Cardiac muscle cell (in vitro differentiated cells and primary cell): ENCODE measurements around the gene KCNH6. TPM values are rescaled to one million over a fixed set of nuclear protein-coding genes. Genes with fewer than 3 reads are reported as not detected.
A peak's percentile ranks its signal among the peaks of the same experiment; 100 is the strongest.

Experiments used
- DNase-seq, 2 donors: peaks; one replicate each; pipeline versions ENCODE4 v3.0.0 to v3.0.0-alpha.2; 2010 to 2017; ENCODE audit warnings: low read depth in 1 of 2, low spot score in 1 of 2
- H3K27ac ChIP-seq: fragments of 200-600 bp; sonication (generic); 2 replicates; pipeline ENCODE4 v1.5.1; 2016
- H3K27me3 ChIP-seq: fragments of 200-600 bp; sonication (generic); 2 replicates; pipeline ENCODE4 v1.6.0; 2016; ENCODE audit warnings: control low read depth
- H3K36me3 ChIP-seq: fragments of 200-600 bp; sonication (generic); 2 replicates; pipeline ENCODE4 v1.5.1; 2016; ENCODE audit warnings: control low read depth
- H3K4me1 ChIP-seq: fragments of 200-600 bp; sonication (generic); 2 replicates; pipeline ENCODE4 v1.8.1; 2017; ENCODE audit warnings: low read depth, mild to moderate bottlenecking, mixed run types
- H3K4me3 ChIP-seq: fragments of 200-600 bp; sonication (generic); 2 replicates; pipeline ENCODE4 v1.5.1; 2016; ENCODE audit warnings: mild to moderate bottlenecking
- H3K9me3 ChIP-seq: fragments of 200-600 bp; sonication (generic); 2 replicates; pipeline ENCODE4 v1.5.1; 2017; ENCODE audit warnings: low read depth, mild to moderate bottlenecking, control low read depth
- polyA plus RNA-seq: library from polyadenylated mRNA; unstranded; fragments of >200 nt; fragmentation: Nextera tagmentation; extraction: Ambion mirVana; gene quantifications from 2 replicates; pipeline ENCODE4 v1.2.1, GENCODE V29; 2016
- total RNA-seq: library from RNA; depleted of rRNA; stranded (reverse); fragments of >200 nt; gene quantifications from 2 replicates; pipeline ENCODE4 v1.2.3, GENCODE V29; 2016
- TF ChIP-seq, protein P1 (sequence below): IDR thresholded peaks from 2 replicates; pipeline ENCODE4 v1.5.1; 2012; ENCODE audit warnings: low read depth, mild to moderate bottlenecking, low read length

Gene KCNH6
- total and polyA plus RNA-seq, 2 experiments from 2014 or later: 0.06 to 0.44 TPM

DNA sequence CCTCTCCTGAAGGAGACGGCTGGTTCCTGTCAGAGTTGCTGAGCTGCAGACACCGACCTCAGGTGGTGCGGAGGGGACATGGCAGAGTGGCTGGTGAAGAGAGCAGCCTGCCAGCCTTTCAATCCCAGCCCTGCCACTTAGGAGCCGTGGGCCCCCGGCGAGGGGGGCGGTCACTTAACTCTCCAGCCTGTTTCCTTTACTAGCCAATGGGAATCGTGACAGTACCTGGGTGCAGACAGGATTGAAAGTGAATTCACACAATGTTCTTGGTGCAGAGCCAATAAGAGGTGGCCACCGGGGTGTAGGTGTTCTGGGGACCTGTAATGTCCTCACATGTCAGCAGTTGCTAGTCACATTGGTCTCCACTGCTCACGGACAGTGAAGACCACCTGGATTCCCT is 32.8 kb upstream of the KCNH6 start:
- Histone ChIP-seq H3K4me1 (peaks cover 6% of the 10 kb centered on the region), H3K4me3 (no peak overlapping the region), H3K36me3 (no peaks in the 10 kb centered on the region), H3K27me3 (no peaks in the 10 kb centered on the region), H3K27ac (no peak overlapping the region), H3K9me3 (no peaks in the 10 kb centered on the region)
- TF ChIP-seq, protein P1, sequence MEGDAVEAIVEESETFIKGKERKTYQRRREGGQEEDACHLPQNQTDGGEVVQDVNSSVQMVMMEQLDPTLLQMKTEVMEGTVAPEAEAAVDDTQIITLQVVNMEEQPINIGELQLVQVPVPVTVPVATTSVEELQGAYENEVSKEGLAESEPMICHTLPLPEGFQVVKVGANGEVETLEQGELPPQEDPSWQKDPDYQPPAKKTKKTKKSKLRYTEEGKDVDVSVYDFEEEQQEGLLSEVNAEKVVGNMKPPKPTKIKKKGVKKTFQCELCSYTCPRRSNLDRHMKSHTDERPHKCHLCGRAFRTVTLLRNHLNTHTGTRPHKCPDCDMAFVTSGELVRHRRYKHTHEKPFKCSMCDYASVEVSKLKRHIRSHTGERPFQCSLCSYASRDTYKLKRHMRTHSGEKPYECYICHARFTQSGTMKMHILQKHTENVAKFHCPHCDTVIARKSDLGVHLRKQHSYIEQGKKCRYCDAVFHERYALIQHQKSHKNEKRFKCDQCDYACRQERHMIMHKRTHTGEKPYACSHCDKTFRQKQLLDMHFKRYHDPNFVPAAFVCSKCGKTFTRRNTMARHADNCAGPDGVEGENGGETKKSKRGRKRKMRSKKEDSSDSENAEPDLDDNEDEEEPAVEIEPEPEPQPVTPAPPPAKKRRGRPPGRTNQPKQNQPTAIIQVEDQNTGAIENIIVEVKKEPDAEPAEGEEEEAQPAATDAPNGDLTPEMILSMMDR: no peak
- peak in 1 of 2 donors; percentile 56 for DNase-seq

DNA sequence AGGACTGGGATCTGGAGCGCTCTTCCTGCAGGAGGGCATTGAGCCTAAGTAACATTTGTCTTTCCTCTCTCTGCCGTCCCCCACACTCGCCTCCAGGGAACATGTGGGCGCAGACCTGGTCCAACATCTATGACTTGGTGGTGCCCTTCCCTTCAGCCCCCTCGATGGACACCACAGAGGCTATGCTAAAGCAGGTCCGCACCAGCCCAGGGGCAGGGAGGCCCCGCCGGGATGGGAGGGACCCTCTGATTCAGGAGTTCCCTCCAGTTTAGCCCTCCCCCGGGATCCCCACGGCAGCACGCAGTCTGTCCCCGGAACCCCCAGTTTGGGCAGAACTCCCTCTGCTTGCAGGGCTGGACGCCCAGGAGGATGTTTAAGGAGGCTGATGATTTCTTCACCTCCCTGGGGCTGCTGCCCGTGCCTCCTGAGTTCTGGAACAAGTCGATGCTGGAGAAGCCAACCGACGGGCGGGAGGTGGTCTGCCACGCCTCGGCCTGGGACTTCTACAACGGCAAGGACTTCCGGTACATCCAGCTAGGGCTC is 32.2 kb upstream of the KCNH6 start:
- H3K4me3 ChIP-seq: no peak overlapping the region
- H3K36me3 ChIP-seq: no peaks in the 10 kb centered on the region
- DNase-seq: no peak
- no peak overlapping the region for H3K27ac ChIP-seq
- peaks cover 6% of the 10 kb centered on the region for H3K4me1 ChIP-seq
- TF ChIP-seq, protein P1: no peak
- H3K9me3 ChIP-seq: no peaks in the 10 kb centered on the region
- no peaks in the 10 kb centered on the region for H3K27me3 ChIP-seq

DNA sequence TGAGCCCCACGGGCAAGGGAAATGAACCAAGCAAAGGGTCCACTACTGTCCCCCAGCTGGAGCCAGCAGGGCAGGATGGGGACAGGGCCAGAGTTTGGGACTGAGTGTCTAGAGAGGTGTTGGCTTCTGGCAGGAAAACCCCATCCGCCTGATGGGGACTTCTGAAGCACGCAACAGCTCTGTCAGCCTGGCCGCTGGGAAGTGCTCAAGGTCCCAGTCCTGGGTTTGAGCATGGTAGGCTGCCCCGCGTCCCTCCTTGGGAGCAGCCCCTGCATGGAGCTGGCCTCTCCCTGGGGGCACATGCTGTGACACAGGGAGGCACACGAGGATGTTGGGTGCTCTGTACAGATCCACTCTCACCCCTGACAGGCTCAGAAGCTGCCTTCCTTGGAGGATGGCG is 31.7 kb upstream of the KCNH6 start:
- Histone ChIP-seq H3K9me3 (no peaks in the 10 kb centered on the region), H3K4me1 (peaks cover 6% of the 10 kb centered on the region), H3K27me3 (no peaks in the 10 kb centered on the region), H3K4me3 (no peak overlapping the region), H3K27ac (no peak overlapping the region), H3K36me3 (no peaks in the 10 kb centered on the region)
- TF ChIP-seq, protein P1: no peak
- no peak for DNase-seq

DNA sequence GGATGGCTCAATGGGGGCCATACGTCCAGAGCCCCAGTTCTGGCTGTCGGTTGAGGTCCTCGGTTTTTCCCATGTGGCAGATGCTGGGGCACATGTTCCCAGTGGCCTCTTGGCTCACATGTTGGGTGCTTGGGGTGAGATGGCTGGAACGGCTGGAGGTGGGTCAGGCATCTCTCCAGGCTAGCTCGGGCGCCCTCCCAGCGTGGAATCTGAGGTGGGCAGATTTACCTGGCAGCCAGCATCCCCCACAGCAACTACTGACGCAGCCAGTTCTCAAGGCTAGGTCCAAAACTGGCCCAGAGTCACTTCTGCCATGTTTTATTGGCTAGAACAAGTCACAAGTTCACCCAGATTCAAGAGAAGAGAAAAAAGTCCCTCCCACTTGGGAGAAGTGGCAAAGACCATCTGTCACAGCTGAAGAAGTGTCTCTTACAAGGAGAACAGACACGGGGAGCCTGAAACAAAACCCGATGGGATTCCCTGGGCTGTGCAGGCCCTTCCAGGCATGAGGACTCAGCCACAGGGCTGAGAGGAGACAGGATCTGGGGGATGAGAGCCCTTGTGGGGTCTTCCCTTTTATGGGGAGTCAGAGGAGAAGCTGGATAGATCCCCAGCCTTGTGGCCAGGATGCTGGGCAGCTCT is 31.1 kb upstream of the KCNH6 start:
- H3K4me3 ChIP-seq: no peak overlapping the region
- no peaks in the 10 kb centered on the region for H3K36me3 ChIP-seq
- no peak for DNase-seq
- TF ChIP-seq, protein P1: no peak
- no peaks in the 10 kb centered on the region for H3K27me3 ChIP-seq
- H3K9me3 ChIP-seq: no peaks in the 10 kb centered on the region
- no peak overlapping the region for H3K27ac ChIP-seq
- H3K4me1 ChIP-seq: peaks cover 6% of the 10 kb centered on the region

DNA sequence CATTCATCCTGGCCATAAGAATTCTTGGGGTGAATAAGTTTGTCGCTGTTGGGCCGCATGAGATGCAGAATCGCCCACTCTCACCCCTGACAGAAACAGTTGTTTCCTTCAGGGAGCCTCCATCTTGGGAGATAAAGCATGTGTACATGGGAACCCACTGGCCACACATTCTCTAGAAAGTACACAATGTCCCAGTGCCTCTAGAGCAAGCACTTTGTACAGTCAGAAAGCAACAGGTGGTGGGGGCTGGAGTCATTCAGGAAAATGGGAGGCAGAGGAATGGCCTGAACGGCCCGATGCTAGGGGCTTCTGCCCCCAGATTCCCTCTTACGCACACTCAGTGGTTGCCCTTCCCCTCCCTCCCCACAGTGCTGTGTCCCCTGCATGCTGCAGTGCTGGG is 30.2 kb upstream of the KCNH6 start:
- TF ChIP-seq, protein P1: no peak
- Histone ChIP-seq H3K36me3 (no peaks in the 10 kb centered on the region), H3K9me3 (no peaks in the 10 kb centered on the region), H3K4me1 (peaks cover 6% of the 10 kb centered on the region), H3K27me3 (no peaks in the 10 kb centered on the region), H3K27ac (no peak overlapping the region), H3K4me3 (no peak overlapping the region)
- DNase-seq: no peak
